ENCODE measurements around the gene MED16. TPM values are rescaled to one million over a fixed set of nuclear protein-coding genes. Genes with fewer than 3 reads are reported as not detected.
A peak's percentile ranks its signal among the peaks of the same experiment; 100 is the strongest.
"Not testable (repeated sequence)": the region's sequence is repeated elsewhere in the genome, so short reads cannot be mapped to it uniquely, and the experiment has no call there.

The MED16 gene
- total RNA-seq, 1 donor from 2014 or later: 43.5 TPM

DNA sequence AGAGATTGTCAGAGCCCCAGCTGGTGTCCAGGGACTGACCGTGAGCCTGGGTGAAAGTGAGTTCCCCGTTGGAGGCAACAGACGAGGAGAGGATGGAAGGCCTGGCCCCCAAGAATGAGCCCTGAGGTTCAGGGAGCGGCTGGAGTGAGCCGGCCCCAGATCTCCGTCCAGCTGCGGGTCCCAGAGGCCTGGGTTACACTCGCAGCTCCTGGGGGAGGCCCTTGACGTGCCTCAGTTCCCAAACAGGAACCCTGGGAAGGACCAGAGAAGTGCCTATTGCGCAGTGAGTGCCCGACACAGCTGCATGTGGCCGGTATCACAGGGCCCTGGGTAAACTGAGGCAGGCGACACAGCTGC, 42.0 kb downstream of the MED16 start:
- no peak for ATAC-seq

GRCh38 chr19:850221-850978, 42.6 kb downstream of the MED16 start:
- ATAC-seq: peak; percentile 54

GRCh38 chr19:849195-849594, 43.8 kb downstream of the MED16 start:
- ATAC-seq: not testable (repeated sequence)

DNA sequence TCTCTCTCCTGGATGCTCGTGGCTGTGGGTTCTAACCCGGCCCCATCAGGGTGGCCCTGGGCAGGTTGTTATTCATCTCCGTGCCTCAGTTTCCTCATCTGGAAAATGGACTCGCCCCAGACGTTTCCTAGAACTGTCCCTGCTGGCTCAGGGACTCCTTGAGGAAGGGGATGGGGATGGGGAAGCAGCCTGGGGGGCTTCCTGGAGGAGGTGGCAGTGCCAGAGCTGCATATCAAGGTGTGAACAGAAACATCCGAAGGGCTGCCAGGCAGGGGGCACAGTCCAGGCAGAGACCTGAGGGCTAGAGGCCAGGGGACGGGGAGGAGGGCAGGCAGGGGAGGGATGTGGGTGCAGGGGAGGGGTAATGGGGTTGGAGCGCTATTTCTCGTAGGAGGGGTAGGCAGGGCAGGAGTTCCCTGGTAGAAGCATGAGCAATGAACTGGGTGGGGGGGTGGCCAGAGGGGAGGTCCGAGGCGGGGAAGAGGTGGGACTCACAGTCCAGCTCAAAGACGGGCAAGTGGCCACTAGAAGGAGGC, 44.5 kb downstream of the MED16 start:
- no peak for ATAC-seq

DNA sequence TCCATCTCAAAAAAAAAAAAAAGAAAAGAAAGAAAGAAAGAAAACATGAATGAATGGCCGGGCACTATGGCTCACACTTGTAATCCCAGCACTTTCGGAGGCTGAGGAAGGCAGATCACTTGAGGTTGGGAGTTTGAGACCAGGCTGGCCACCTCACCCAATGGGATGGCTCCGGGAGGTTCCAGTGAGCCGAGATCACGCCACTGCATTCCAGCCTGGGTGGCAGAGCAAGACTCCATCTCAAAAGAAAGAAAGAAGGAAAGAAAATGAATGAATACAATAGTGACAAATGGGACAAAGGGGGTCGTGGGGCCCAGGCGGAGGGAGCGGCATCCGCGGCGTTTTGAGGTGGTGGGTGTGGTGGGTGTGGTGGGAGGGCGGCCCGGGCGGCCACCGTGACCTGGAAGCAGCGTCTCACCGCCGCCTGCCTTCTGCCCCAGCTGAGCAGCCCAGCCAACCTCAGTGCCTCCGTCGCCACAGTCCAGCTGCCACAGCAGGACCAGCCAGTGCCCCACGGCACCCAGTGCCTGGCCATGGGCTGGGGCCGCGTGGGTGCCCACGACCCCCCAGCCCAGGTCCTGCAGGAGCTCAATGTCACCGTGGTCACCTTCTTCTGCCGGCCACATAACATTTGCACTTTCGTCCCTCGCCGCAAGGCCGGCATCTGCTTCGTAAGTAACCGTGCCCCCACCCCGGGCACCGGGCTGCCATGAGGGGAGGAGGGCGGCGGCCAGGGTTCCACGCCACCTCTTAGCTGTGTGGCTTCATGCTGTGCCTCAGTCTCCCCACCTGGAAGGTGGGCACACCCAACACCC, 47.1 kb downstream of the MED16 start:
- ATAC-seq: no peak

DNA sequence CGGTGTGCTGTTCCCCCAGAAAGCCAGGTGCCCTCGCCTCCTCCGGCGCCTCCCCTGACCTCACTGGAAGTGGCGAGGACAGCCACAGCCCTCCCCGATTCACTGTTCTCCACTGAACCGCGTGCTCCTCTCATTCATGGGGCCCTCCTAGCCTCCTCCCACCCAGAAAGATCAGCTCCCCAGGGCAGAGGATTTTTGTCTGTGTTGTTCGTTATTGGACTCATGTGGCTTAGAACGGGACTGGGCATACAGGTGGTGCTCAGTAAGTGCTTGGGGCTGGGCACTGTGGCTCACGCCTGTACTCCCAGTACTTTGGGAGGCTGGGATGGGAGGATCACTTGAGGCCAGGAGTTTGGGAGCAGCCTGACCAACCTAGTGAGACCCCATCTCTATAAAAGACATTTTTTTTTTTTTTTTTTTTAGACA, 48.4 kb downstream of the MED16 start:
- ATAC-seq: no peak

DNA sequence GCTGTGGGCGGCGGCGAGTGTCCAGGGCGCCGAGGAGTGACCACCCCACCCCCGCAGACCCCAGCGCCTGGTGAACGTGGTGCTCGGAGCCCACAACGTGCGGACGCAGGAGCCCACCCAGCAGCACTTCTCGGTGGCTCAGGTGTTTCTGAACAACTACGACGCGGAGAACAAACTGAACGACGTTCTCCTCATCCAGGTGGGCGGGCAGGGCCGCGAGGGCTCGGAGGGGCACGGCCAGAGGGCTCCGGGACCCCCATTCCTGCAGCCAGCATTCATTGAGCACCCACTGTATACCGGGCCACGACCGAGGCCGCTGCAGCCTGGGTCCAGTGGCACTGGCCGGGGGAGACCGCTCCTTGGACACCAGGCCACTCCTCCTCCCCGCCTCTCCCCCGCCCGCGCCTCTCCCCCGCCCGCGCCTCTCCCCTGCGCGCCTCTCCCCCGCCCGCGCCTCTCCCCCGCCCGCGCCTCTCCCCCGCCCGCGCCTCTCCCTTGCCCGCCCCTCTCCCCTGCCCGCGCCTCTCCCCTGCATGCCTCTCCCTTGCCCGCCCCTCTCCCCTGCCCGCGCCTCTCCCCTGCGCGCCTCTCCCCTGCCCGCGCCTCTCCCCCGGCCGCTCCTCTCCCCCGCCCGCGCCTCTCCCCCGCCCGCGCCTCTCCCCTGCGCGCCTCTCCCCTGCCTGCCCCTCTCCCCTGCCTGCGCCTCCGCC, 49.0 kb downstream of the MED16 start:
- no peak for ATAC-seq

- ATAC-seq: peak; percentile 21
Measured at GRCh38 chr19:843180-843835, 49.7 kb downstream of the MED16 start.

DNA sequence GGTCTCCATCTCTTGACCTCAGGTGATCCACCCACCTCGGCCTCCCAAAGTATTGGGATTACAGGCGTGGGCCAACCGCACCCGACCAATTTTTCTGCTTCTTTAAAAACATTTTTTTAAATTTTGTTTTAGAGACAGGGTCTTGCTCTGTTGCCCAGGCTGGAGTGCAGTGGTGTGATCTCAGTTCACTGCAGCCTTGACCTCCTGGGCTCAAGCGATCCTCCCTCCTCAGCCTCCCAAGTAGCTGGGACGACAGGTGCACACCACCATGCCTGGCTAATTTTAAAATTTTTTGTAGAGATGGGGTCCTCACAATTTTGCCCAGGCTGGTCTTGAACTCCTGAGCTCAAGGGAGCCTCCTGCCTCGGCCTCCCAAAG, 50.2 kb downstream of the MED16 start:
- ATAC-seq: not testable (repeated sequence)

- peak; percentile 31 for ATAC-seq
Measured at GRCh38 chr19:840519-841206, 52.3 kb downstream of the MED16 start, which contains the start of gene PRTN3. PRTN3 (plus strand) TSS chr19:840999; CDS start chr19:841009, 10 bp downstream.

- peak; percentile 65 for ATAC-seq
Measured at GRCh38 chr19:835210-835810, 57.7 kb downstream of the MED16 start.

DNA sequence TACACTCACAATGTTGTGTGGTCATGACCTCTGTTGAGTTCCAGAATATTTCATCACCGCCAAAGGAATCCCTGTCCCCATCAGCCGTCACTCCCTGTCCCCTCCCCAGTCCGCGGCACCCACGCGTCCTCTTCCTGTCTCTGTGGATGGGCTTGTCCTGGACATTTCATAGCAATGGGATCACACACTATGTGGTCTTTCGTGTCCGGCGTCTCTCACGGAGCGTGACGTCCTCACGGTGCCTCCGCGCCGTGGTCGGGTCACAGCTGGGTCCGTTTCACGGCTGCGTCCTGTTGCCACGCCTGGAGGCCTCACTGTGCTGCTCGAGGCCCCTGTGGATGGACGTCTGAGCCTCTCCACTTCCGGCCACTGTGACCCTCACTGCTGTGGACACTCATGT, 58.8 kb downstream of the MED16 start:
- ATAC-seq: no peak

GRCh38 chr19:831407-832369, 61.3 kb downstream of the MED16 start:
- peak; percentile 13 for ATAC-seq

DNA sequence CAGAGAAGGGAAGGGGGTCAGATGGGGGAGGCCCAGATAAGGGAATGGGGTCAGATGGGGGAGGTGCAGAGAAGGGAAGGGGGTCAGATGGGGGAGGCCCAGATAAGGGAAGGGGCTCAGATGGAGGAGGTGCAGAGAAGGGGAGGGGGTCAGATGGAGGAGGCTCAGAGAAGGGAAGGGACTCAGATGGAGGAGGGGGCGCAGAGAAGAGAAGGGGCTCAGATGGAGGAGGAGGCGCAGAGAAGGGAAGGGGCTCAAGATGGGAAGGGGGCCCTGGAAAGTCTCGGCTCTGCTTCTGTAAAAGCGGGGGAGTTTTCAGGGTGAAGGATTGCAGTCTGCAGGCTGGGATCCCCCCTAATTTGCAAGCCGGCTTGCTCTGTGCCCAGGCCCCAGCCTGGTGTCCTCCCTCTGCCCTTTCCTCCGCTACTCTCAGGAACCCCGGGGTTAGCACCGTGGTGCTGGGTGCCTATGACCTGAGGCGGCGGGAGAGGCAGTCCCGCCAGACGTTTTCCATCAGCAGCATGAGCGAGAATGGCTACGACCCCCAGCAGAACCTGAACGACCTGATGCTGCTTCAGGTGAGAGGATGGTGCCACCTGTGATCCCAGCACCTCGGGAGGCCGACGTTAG, 63.7 kb downstream of the MED16 start:
- no peak for ATAC-seq

- ATAC-seq: peak; percentile 75
Measured at GRCh38 chr19:827710-828321, 65.2 kb downstream of the MED16 start, which contains the start of gene AZU1. AZU1 (plus strand) TSS chr19:827837; CDS start chr19:827847, 10 bp downstream.

DNA sequence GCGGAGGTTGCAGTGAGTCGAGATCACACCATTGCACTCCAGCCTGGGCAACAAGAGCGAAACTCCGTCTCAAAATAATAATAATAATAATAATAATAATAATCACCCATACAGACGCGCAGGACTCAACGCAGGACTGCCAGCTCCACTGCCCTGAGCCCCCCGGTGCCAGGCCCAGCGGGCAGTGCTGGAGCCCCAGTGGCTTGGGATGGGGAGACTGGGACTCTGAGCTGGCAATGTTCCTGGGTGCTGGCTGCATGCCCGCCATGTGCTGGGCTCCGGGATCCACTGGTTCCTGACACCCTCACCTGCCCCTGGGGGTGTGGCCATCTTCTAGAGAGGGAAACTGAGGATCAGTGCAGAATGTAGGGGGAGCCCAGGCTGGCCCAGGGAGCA, 65.7 kb downstream of the MED16 start:
- peak; percentile 7 for ATAC-seq

GRCh38 chr19:825897-826644, 66.9 kb downstream of the MED16 start:
- ATAC-seq: no peak

DNA sequence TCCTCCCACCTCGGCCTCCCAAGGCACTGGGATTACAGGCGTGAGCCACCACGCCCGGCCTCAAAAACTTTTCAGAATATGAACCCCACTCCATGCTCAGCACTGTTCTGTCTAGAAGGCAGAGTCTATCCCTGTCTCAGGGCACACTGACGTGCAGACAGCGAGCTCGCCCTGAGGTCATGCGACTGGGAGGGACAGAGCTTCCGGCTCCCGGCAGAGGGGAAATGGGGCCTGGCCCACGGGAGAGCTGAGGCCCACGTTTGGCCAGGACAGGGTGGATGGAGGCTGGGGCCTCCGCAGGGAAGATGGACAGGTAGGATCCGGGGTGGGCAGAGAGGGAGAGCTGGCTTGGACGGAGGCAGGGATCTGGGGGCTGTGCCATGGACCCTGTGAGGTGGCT, 68.1 kb downstream of the MED16 start:
- no peak for ATAC-seq
